Measurements from ENCODE around the gene PCDHA11.

DNA sequence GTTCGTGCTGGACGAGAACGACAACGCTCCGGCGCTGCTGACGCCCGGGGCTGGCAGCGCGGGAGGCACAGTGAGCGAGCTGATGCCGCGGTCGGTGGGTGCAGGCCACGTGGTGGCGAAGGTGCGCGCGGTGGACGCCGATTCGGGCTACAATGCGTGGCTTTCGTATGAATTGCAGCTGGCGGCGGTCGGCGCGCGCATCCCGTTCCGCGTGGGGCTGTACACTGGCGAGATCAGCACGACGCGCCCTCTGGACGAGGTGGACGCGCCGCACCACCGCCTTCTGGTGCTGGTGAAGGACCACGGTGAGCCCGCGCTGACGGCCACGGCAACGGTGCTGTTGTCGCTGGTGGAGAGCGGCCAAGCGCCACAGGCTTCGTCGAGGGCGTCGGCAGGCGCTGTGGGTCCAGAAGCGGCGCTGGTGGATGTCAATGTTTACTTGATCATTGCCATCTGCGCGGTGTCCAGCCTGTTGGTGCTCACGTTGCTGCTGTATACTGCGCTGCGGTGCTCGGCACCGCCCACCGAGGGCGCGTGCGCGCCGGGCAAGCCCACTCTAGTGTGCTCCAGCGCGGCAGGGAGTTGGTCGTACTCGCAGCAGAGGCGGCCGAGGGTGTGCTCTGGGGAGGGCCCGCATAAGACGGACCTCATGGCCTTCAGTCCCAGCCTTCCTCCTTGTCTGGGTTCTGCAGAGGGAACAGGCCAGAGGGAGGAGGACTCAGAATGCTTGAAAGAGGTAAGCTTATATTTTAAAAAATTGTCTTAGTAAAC, 15.4 kb downstream of the PCDHA11 start:
- TF ChIP-seq, protein P1, sequence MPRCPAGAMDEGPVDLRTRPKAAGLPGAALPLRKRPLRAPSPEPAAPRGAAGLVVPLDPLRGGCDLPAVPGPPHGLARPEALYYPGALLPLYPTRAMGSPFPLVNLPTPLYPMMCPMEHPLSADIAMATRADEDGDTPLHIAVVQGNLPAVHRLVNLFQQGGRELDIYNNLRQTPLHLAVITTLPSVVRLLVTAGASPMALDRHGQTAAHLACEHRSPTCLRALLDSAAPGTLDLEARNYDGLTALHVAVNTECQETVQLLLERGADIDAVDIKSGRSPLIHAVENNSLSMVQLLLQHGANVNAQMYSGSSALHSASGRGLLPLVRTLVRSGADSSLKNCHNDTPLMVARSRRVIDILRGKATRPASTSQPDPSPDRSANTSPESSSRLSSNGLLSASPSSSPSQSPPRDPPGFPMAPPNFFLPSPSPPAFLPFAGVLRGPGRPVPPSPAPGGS (CRISPR knock-in tag; IDR thresholded peaks at IDR 0.05): no peak
- TF ChIP-seq CBX5 (CRISPR knock-in tag; IDR thresholded peaks at IDR 0.05; ENCODE audit: borderline replicate concordance): no peak
- TF ChIP-seq, protein P2, sequence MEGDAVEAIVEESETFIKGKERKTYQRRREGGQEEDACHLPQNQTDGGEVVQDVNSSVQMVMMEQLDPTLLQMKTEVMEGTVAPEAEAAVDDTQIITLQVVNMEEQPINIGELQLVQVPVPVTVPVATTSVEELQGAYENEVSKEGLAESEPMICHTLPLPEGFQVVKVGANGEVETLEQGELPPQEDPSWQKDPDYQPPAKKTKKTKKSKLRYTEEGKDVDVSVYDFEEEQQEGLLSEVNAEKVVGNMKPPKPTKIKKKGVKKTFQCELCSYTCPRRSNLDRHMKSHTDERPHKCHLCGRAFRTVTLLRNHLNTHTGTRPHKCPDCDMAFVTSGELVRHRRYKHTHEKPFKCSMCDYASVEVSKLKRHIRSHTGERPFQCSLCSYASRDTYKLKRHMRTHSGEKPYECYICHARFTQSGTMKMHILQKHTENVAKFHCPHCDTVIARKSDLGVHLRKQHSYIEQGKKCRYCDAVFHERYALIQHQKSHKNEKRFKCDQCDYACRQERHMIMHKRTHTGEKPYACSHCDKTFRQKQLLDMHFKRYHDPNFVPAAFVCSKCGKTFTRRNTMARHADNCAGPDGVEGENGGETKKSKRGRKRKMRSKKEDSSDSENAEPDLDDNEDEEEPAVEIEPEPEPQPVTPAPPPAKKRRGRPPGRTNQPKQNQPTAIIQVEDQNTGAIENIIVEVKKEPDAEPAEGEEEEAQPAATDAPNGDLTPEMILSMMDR (CRISPR knock-in tag; IDR thresholded peaks at IDR 0.05): no peak
- TF ChIP-seq, protein P3, sequence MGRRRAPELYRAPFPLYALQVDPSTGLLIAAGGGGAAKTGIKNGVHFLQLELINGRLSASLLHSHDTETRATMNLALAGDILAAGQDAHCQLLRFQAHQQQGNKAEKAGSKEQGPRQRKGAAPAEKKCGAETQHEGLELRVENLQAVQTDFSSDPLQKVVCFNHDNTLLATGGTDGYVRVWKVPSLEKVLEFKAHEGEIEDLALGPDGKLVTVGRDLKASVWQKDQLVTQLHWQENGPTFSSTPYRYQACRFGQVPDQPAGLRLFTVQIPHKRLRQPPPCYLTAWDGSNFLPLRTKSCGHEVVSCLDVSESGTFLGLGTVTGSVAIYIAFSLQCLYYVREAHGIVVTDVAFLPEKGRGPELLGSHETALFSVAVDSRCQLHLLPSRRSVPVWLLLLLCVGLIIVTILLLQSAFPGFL (CRISPR knock-in tag; IDR thresholded peaks at IDR 0.05): no peak
- TF ChIP-seq ZFP36 (IDR thresholded peaks at IDR 0.05; ENCODE audit: borderline replicate concordance, low read depth, low read length, partially characterized antibody): no peak
- TF ChIP-seq XRCC5 (optimal IDR thresholded peaks at IDR 0.05; ENCODE audit: low read length): no peak
- no peak for TF ChIP-seq SP1 (IDR thresholded peaks at IDR 0.05)
- TF ChIP-seq SP1 (CRISPR knock-in tag; IDR thresholded peaks at IDR 0.05): no peak
- no peak for TF ChIP-seq ELF3 (CRISPR knock-in tag; IDR thresholded peaks at IDR 0.05)

All from HepG2 (cell line).